Measurements from ENCODE around the gene HFE. TPM values are rescaled to one million over a fixed set of nuclear protein-coding genes. Genes with fewer than 3 reads are reported as not detected.

Gene HFE
- total and polyA plus RNA-seq, 10 of the 15 experiments (the other 5 are each of a cell fraction or from before 2014, with no cell fraction given): 0.52 to 5.9 (median 1.7) TPM

DNA sequence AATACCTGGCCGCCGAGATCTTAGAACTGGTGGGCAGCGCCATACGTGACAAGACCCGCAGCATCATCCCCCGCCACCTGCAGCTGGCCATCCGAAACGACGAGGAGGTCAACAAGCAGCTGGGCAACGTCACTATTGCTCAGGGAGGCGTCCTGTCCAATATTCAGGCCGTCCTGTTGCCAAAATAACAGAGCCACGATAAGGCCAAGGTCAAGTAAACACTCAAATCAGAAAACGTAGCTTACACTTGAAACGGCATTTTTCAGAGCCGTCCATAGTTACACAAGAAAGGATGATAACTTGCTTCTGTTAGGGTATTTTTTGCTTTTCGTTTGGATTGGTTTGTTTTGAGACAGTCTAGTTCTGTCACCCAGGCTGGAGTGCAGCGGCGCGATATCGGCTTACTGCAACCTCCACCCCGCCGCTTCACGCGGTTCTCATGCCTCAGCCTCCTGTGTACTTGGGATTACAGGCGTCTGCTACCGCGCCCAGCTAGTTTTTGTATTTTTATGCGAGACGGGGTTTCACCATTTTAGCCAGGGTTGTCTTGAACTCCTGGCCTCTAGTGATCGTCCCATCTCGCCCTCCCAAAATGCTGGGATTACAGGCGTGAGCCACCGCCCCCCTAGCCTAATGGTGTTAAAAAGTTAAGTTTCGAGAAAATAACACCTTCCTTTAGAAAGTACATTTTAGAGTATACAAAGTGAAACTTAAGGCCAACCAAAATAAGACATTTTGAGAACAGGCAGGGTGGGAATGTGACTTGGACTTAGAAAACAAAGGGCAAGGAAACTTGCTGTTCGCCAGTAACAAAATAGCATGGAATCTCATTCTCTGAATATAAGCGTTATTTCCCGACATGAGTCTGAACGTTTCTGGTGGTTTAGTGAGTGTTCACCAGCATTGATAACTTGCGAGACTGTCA is 42.8 kb upstream of the HFE start (continued):
- TF ChIP-seq BHLHE40 (IDR thresholded peaks at IDR 0.05; ENCODE audit: borderline replicate concordance in 1 of 2, low read depth in 2 of 2, low read length in 1 of 2) (peak in 1 of 2 experiments; percentile 43; a peak in 1 of 4 replicates), POLR2AphosphoS2 (IDR thresholded peaks at IDR 0.05; ENCODE audit: low read depth, low read length) (peak; percentile 30; the same call in 1 of the 2 replicates), YY1 (IDR thresholded peaks at IDR 0.05; ENCODE audit: low read depth, low read length) (no peak), ZNF207 (IDR thresholded peaks at IDR 0.05; ENCODE audit: borderline replicate concordance) (peak; percentile 55; the same call in 1 of the 2 replicates), TCF12 (IDR thresholded peaks at IDR 0.05; ENCODE audit: low read depth, low read length) (peak; percentile 83), SMAD5 (IDR thresholded peaks at IDR 0.05; ENCODE audit: low read depth) (peak; percentile 68; the same call in 1 of the 2 replicates), NBN (IDR thresholded peaks at IDR 0.05) (peak; percentile 12; the same call in 1 of the 2 replicates), CREB1 (IDR thresholded peaks at IDR 0.05; ENCODE audit: low read depth) (peak; percentile 59), BMI1 (IDR thresholded peaks at IDR 0.05; ENCODE audit: borderline replicate concordance) (0 out of 2 replicates have a peak, but pooled peaks have one; percentile 17), BRCA1 (IDR thresholded peaks at IDR 0.05; ENCODE audit: low read depth, low read length) (no peak), PAX8 (IDR thresholded peaks at IDR 0.05) (peak; percentile 60; the same call in 1 of the 2 replicates), KDM1A (IDR thresholded peaks at IDR 0.05; ENCODE audit: borderline replicate concordance) (no peak), RB1 (IDR thresholded peaks at IDR 0.05; ENCODE audit: borderline replicate concordance) (0 out of 2 replicates have a peak, but pooled peaks have one; percentile 56), HDGF (IDR thresholded peaks at IDR 0.05) (peak; percentile 65), MTA3 (IDR thresholded peaks at IDR 0.05; ENCODE audit: borderline replicate concordance, low read length) (0 out of 2 replicates have a peak, but pooled peaks have one; percentile 58), HDAC6 (IDR thresholded peaks at IDR 0.05; ENCODE audit: unreplicated experiment) (peak; percentile 17), CHD1 (IDR thresholded peaks at IDR 0.05; ENCODE audit: low read depth, low read length) (0 out of 2 replicates have a peak, but pooled peaks have one; percentile 62), MXI1 (IDR thresholded peaks at IDR 0.05; ENCODE audit: low read depth, low read length) (0 out of 2 replicates have a peak, but pooled peaks have one; percentile 1), RAD51 (IDR thresholded peaks at IDR 0.05) (peak; percentile 17; the same call in 1 of the 2 replicates), NR2F1 (conservative IDR thresholded peaks at IDR 0.05) (peak; percentile 59)
- TF ChIP-seq, protein P1, sequence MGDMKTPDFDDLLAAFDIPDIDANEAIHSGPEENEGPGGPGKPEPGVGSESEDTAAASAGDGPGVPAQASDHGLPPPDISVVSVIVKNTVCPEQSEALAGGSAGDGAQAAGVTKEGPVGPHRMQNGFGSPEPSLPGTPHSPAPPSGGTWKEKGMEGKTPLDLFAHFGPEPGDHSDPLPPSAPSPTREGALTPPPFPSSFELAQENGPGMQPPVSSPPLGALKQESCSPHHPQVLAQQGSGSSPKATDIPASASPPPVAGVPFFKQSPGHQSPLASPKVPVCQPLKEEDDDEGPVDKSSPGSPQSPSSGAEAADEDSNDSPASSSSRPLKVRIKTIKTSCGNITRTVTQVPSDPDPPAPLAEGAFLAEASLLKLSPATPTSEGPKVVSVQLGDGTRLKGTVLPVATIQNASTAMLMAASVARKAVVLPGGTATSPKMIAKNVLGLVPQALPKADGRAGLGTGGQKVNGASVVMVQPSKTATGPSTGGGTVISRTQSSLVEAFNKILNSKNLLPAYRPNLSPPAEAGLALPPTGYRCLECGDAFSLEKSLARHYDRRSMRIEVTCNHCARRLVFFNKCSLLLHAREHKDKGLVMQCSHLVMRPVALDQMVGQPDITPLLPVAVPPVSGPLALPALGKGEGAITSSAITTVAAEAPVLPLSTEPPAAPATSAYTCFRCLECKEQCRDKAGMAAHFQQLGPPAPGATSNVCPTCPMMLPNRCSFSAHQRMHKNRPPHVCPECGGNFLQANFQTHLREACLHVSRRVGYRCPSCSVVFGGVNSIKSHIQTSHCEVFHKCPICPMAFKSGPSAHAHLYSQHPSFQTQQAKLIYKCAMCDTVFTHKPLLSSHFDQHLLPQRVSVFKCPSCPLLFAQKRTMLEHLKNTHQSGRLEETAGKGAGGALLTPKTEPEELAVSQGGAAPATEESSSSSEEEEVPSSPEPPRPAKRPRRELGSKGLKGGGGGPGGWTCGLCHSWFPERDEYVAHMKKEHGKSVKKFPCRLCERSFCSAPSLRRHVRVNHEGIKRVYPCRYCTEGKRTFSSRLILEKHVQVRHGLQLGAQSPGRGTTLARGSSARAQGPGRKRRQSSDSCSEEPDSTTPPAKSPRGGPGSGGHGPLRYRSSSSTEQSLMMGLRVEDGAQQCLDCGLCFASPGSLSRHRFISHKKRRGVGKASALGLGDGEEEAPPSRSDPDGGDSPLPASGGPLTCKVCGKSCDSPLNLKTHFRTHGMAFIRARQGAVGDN (IDR thresholded peaks at IDR 0.05): peak; percentile 69

Measured in GM12878 (cell line).